H9 (cell line): ENCODE measurements around the gene PARVB. TPM values are rescaled to one million over a fixed set of nuclear protein-coding genes. Genes with fewer than 3 reads are reported as not detected.

Source experiments
- DNase-seq: peaks from one replicate; pipeline ENCODE4 v3.0.0-alpha.2; 2017
- H2AFZ ChIP-seq: one replicate; pipeline ENCODE4 v1.6.1; 2013; ENCODE audit warnings: mild to moderate bottlenecking, low read length, control low read depth, moderate library complexity
- H2AK5ac ChIP-seq: 2 replicates; pipeline ENCODE4 v1.6.1; 2013; ENCODE audit warnings: low read length, control low read depth, mixed read lengths; ENCODE audit not compliant: insufficient read length
- H2BK120ac ChIP-seq: one replicate; pipeline ENCODE4 v1.6.1; 2013; ENCODE audit warnings: low read depth, mild to moderate bottlenecking, low read length, control low read depth, inconsistent platforms; ENCODE audit not compliant: poor library complexity, severe bottlenecking
- H2BK12ac ChIP-seq: 2 replicates; pipeline ENCODE4 v1.6.1; 2013; ENCODE audit warnings: low read length, control low read depth, mixed read lengths, low read depth; ENCODE audit not compliant: insufficient read length
- H2BK15ac ChIP-seq: 2 replicates; pipeline ENCODE4 v1.6.1; 2013; ENCODE audit warnings: low read depth, low read length, control low read depth
- H2BK20ac ChIP-seq: one replicate; pipeline ENCODE4 v1.6.1; 2013; ENCODE audit warnings: low read depth, mild to moderate bottlenecking, low read length, control low read depth, inconsistent platforms; ENCODE audit not compliant: poor library complexity, severe bottlenecking
- H2BK5ac ChIP-seq: 2 replicates; pipeline ENCODE4 v1.6.1; 2013; ENCODE audit warnings: low read length, control low read depth, mixed read lengths; ENCODE audit not compliant: insufficient read length
- H3K14ac ChIP-seq: 2 replicates; pipeline ENCODE4 v1.6.1; 2013; ENCODE audit warnings: low read length, control low read depth; ENCODE audit not compliant: insufficient read depth
- H3K18ac ChIP-seq: 2 replicates; pipeline ENCODE4 v1.6.1; 2013; ENCODE audit warnings: low read depth, mild to moderate bottlenecking, mixed read lengths, low read length, control low read depth; ENCODE audit not compliant: insufficient read length
- H3K23ac ChIP-seq: 2 replicates; pipeline ENCODE4 v1.6.1; 2013; ENCODE audit warnings: low read length, control low read depth, mixed read lengths, low read depth; ENCODE audit not compliant: insufficient read length
- H3K23me2 ChIP-seq: 2 replicates; pipeline ENCODE4 v1.6.1; 2013; ENCODE audit warnings: low read depth, mild to moderate bottlenecking, mixed read lengths, low read length, control low read depth; ENCODE audit not compliant: insufficient read length, poor library complexity, severe bottlenecking
- H3K27ac ChIP-seq: 2 replicates; pipeline ENCODE4 v1.5.1; 2013; ENCODE audit warnings: low read length, control low read depth, mixed read lengths, low read depth; ENCODE audit not compliant: insufficient read length
- H3K27me3 ChIP-seq: 2 replicates; pipeline ENCODE4 v1.6.1; 2013; ENCODE audit warnings: low read length, control low read depth, inconsistent platforms; ENCODE audit not compliant: insufficient read depth
- H3K4ac ChIP-seq: 2 replicates; pipeline ENCODE4 v1.6.1; 2013; ENCODE audit warnings: low read depth, mild to moderate bottlenecking, control low read depth, inconsistent platforms, low read length, moderate library complexity
- H3K4me1 ChIP-seq: 2 replicates; pipeline ENCODE4 v1.6.1; 2013; ENCODE audit warnings: low read length, control low read depth, inconsistent platforms; ENCODE audit not compliant: insufficient read depth
- H3K4me2 ChIP-seq: 2 replicates; pipeline ENCODE4 v1.6.1; 2013; ENCODE audit warnings: low read length, control low read depth, mixed read lengths; ENCODE audit not compliant: insufficient read length, insufficient read depth
- H3K56ac ChIP-seq: 2 replicates; pipeline ENCODE4 v1.6.1; 2013; ENCODE audit warnings: low read depth, mild to moderate bottlenecking, mixed read lengths, low read length, control low read depth; ENCODE audit not compliant: insufficient read length
- H3K79me1 ChIP-seq: 2 replicates; pipeline ENCODE4 v1.6.1; 2013; ENCODE audit warnings: low read depth, mild to moderate bottlenecking, moderate library complexity, low read length, control low read depth, inconsistent platforms; ENCODE audit not compliant: insufficient read depth, poor library complexity, severe bottlenecking
- H3K79me2 ChIP-seq: 2 replicates; pipeline ENCODE4 v1.6.1; 2013; ENCODE audit warnings: low read length, control low read depth, inconsistent platforms; ENCODE audit not compliant: insufficient read depth
- H3K9ac ChIP-seq: 2 replicates; pipeline ENCODE4 v1.6.1; 2013; ENCODE audit warnings: low read length, control low read depth, mixed read lengths; ENCODE audit not compliant: insufficient read length; ENCODE audit errors: extremely low read depth
- H3K9me3 ChIP-seq: one replicate; pipeline ENCODE4 v1.6.1; 2013; ENCODE audit warnings: low read depth, low read length, inconsistent platforms; ENCODE audit not compliant: control insufficient read depth
- H3T11ph ChIP-seq: one replicate; pipeline ENCODE4 v1.6.1; 2013; ENCODE audit warnings: mild to moderate bottlenecking, low read length, control low read depth, inconsistent platforms
- H4K20me1 ChIP-seq: one replicate; pipeline ENCODE4 v1.6.1; 2013; ENCODE audit not compliant: control insufficient read depth, insufficient read length, insufficient read depth
- H4K5ac ChIP-seq: 2 replicates; pipeline ENCODE4 v1.6.1; 2013; ENCODE audit warnings: low read depth, mild to moderate bottlenecking, mixed read lengths, low read length, control low read depth; ENCODE audit not compliant: insufficient read length
- H4K8ac ChIP-seq: replicated peaks from 2 replicates; pipeline ENCODE4 v1.6.1; 2013; ENCODE audit warnings: low read length, control low read depth, mixed read lengths, low read depth; ENCODE audit not compliant: insufficient read length
- H4K91ac ChIP-seq: 2 replicates; pipeline ENCODE4 v1.6.1; 2013; ENCODE audit warnings: low read depth, mild to moderate bottlenecking, moderate library complexity, mixed read lengths, low read length, control low read depth; ENCODE audit not compliant: insufficient read length
- H3K27ac Mint-ChIP-seq, 3 experiments: 2 replicates in 2 of 3; 3 replicates in 1 of 3; pipeline ENCODE4 v1.8.0; 2020 to 2021; ENCODE audit warnings: mixed read lengths in 3 of 3, mild to moderate bottlenecking in 1 of 3, moderate library complexity in 1 of 3
- H3K27me3 Mint-ChIP-seq: 2 replicates; pipeline ENCODE4 v1.8.0; 2021; ENCODE audit warnings: low read depth, mild to moderate bottlenecking, moderate library complexity, mixed read lengths
- H3K36me3 Mint-ChIP-seq, 3 experiments: 2 replicates in 2 of 3; 3 replicates in 1 of 3; pipeline ENCODE4 v1.8.0; 2020 to 2021; ENCODE audit warnings: low read depth in 3 of 3, mixed read lengths in 3 of 3; ENCODE audit not compliant: insufficient read depth in 1 of 3
- H3K4me1 Mint-ChIP-seq, 2 experiments: 2 replicates each; pipeline ENCODE4 v1.8.0; 2020; ENCODE audit warnings: mixed read lengths in 2 of 2
- H3K4me3 Mint-ChIP-seq, 2 experiments: 2 replicates in 1 of 2; 3 replicates in 1 of 2; pipeline ENCODE4 v1.8.0; 2020 to 2021; ENCODE audit warnings: mild to moderate bottlenecking in 2 of 2, mixed read lengths in 2 of 2, moderate library complexity in 1 of 2
- H3K9me3 Mint-ChIP-seq, 2 experiments: 2 replicates in 1 of 2; 3 replicates in 1 of 2; pipeline ENCODE4 v1.8.0; 2020; ENCODE audit warnings: mild to moderate bottlenecking in 2 of 2, mixed read lengths in 2 of 2, moderate library complexity in 1 of 2
- CTCF ChIP-seq: fragments of 200-600 bp; sonication (generic); conservative IDR thresholded peaks from 3 replicates; pipeline ENCODE4 v1.8.0; 2021; ENCODE audit warnings: antibody characterized with exemption, mild to moderate bottlenecking
- WGBS: extraction: QIAGEN DNeasy Blood & Tissue Kit; methylation state at CpG from one replicate; pipeline ENCODE4 v1.1.7; 2013; ENCODE audit warnings: missing lambda C conversion rate, low lambda C conversion rate, mixed read lengths; ENCODE audit not compliant: insufficient read length; ENCODE audit errors: extremely low coverage; 5-methylcytosine and 5-hydroxymethylcytosine counted together
- total RNA-seq: library from RNA; stranded (reverse); gene quantifications from 2 replicates; pipeline ENCODE4 v1.2.1, GENCODE V29; 2021

PARVB gene
- total RNA-seq, 1 experiment from 2014 or later, result 15.6 TPM

- Histone ChIP-seq H3K18ac (no peak overlapping the region), H3K56ac (no peak overlapping the region), H4K91ac (no peak overlapping the region), H3K4me2 (no peak overlapping the region), H4K20me1 (no peaks in the 10 kb centered on the region), H3K27me3 (no peaks in the 10 kb centered on the region), H2BK12ac (no peak overlapping the region), H3K23ac (no peak overlapping the region), H4K8ac (no peak overlapping the region), H3K4me1 (no peaks in the 10 kb centered on the region), H2BK120ac (no peak overlapping the region), H3K27ac (no peak overlapping the region), H3K79me1 (no peaks in the 10 kb centered on the region), H3T11ph (no peak overlapping the region), H3K14ac (no peak overlapping the region; the same call in 1 of the 2 replicates), H2AK5ac (no peak overlapping the region), H3K9me3 (no peaks in the 10 kb centered on the region), H3K9ac (no peak overlapping the region), H2BK20ac (no peak overlapping the region), H2AFZ (no peak overlapping the region), H2BK15ac (no peak overlapping the region), H4K5ac (no peak overlapping the region), H3K79me2 (no peaks in the 10 kb centered on the region), H2BK5ac (no peak overlapping the region), H3K23me2 (no peaks in the 10 kb centered on the region), H3K4ac (no peak overlapping the region)
- Mint-ChIP-seq H3K27ac (no peak overlapping the region), H3K4me3 (no peak overlapping the region), H3K9me3 (peaks cover 5 to 6% of the 10 kb centered on the region in 2 experiments; a peak in 2 of 5 replicates), H3K4me1 (peaks cover 6 to 12% of the 10 kb centered on the region in 2 experiments; a peak in 2 of 4 replicates), H3K27me3 (no peaks in the 10 kb centered on the region; the same call in 1 of the 2 replicates), H3K36me3 (peaks cover 0 to 6% (median 0%) of the 10 kb centered on the region in 3 experiments; a peak in 4 of 7 replicates)
- DNase-seq, result no peak
- no CpG with 5 or more reads among the region's 11 CpGs for WGBS
- TF ChIP-seq CTCF, result no peak
Measured at GRCh38 chr22:44057401-44057987, 33.4 kb downstream of the PARVB start.
